HFFc6 (cell line): Measurements from ENCODE around the gene RIN2. TPM values are rescaled to one million over a fixed set of nuclear protein-coding genes. Genes with fewer than 3 reads are reported as not detected.
A peak's percentile ranks its signal among the peaks of the same experiment; 100 is the strongest.

Experiments
- DNase-seq: peaks from one replicate; pipeline ENCODE4 v3.0.0-alpha.2; 2018
- H3K27ac Mint-ChIP-seq: 2 replicates; pipeline ENCODE4 v1.8.0; 2020; ENCODE audit warnings: mild to moderate bottlenecking, mixed read lengths
- H3K27me3 Mint-ChIP-seq: 2 replicates; pipeline ENCODE4 v1.8.0; 2021; ENCODE audit warnings: mild to moderate bottlenecking, moderate library complexity, mixed read lengths; ENCODE audit not compliant: insufficient read depth
- H3K36me3 Mint-ChIP-seq: 2 replicates; pipeline ENCODE4 v1.8.0; 2021; ENCODE audit warnings: low read depth, mixed read lengths
- H3K4me1 Mint-ChIP-seq: 2 replicates; pipeline ENCODE4 v1.8.0; 2020; ENCODE audit warnings: low read depth, mixed read lengths
- H3K4me3 Mint-ChIP-seq: 2 replicates; pipeline ENCODE4 v1.8.0; 2020; ENCODE audit warnings: mild to moderate bottlenecking, moderate library complexity, mixed read lengths
- H3K9me3 Mint-ChIP-seq: 2 replicates; pipeline ENCODE4 v1.8.0; 2020; ENCODE audit warnings: mild to moderate bottlenecking, mixed read lengths
- CTCF ChIP-seq: fragments of 200-600 bp; sonication (generic); IDR thresholded peaks from 2 replicates; pipeline ENCODE4 v1.5.0; 2021; ENCODE audit warnings: antibody characterized with exemption, mild to moderate bottlenecking
- total RNA-seq, 6 experiments: library from RNA; stranded (reverse); fragmentation: NEBNext Ultra II Directional; extraction: Animal tissue kit (Norgen Biotek cat#: 25700); gene quantifications; 2 replicates in 1 of 6; 3 replicates in 5 of 6; pipeline ENCODE4 v1.2.3, GENCODE V29; 2021

RIN2 gene
- total RNA-seq, 6 experiments from 2014 or later: 41.0 to 44.0 (median 43.5) TPM

DNA sequence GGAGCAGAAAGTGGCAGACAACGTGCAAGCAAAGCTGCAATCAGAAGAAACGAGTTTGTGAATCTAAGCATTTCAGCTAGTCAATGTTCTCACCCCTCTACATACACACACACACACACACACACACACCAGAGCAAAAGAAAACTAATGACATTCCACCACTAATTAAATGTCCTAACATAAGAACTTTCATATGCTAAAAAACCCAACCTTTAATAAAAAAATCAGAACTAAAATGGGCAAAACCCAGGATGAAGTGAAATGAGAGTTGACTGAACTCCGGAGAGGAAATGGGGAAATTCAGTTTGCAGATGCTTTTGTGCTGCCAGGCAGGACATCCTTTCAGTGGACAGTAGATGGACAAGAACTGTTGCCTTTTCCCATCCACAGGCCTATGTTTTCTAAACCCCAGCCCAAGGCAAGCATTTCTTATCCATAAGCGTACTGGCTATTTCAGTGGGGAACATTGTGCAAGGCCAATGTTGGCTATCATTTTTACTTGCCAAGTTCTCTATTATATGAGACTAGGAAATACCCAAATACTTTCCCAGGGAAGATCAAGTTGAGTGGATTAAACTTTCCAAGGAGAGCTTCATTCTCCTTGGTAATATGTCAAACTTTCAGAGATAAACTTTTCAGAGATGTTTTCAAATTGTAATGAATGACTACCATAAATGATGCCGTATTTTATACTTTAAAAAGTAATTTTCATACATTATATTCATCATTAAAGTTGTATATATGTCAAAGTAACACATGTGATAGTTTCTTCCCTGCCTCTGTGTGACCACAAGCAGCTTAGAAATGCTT is 27.3 kb downstream of the RIN2 start:
- peaks cover 12% of the 10 kb centered on the region for H3K9me3 Mint-ChIP-seq
- peak; percentile 34; the same call in 1 of the 2 replicates for TF ChIP-seq CTCF
- H3K27ac Mint-ChIP-seq: peak overlapping the region; percentile 90
- H3K36me3 Mint-ChIP-seq: peaks cover 16% of the 10 kb centered on the region
- H3K27me3 Mint-ChIP-seq: peaks cover 3% of the 10 kb centered on the region
- DNase-seq: no peak
- peak overlapping the region; percentile 81 for H3K4me3 Mint-ChIP-seq
- H3K4me1 Mint-ChIP-seq: peaks cover 60% of the 10 kb centered on the region

DNA sequence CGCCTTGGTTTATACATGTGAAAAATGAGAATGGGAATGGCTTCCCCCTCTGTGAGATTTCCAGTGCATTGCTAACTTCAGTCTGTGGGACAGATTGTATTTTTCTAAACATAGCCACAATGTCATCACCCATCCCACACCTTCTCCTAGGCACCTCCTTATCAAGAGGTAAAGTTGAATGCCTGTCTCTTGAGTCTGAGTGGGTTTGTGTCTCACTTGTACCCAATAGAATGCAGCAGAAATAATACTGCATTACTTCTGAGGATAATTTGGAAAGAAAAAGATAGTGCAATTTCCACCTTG is 27.9 kb downstream of the RIN2 start:
- H3K4me3 Mint-ChIP-seq: peak overlapping the region; percentile 48
- H3K27me3 Mint-ChIP-seq: peaks cover 3% of the 10 kb centered on the region
- peak overlapping the region; percentile 88 for H3K27ac Mint-ChIP-seq
- DNase-seq: no peak
- peaks cover 12% of the 10 kb centered on the region for H3K9me3 Mint-ChIP-seq
- peaks cover 60% of the 10 kb centered on the region for H3K4me1 Mint-ChIP-seq
- TF ChIP-seq CTCF: no peak
- H3K36me3 Mint-ChIP-seq: peaks cover 16% of the 10 kb centered on the region

DNA sequence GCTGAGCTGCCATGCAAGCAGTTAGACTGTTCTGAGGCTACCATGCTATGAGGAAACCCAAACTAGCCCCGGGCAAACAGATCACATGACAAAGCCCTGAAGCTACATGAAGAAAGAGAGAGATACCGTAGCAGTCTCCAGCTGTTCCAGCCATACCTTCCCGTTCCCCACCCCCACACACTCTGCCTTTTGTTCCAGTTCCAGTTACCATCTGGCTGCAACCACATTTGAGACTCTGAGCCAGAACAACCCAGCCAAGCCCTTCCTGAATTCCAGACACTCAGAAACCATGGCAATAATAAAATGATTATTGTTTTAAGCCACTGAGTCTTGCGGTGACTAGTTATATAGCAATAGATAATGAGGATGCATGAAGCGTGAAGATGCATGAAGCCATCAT is 28.3 kb downstream of the RIN2 start:
- H3K36me3 Mint-ChIP-seq: peaks cover 16% of the 10 kb centered on the region
- peak; percentile 81 for DNase-seq
- H3K27me3 Mint-ChIP-seq: peaks cover 3% of the 10 kb centered on the region
- peaks cover 12% of the 10 kb centered on the region for H3K9me3 Mint-ChIP-seq
- H3K27ac Mint-ChIP-seq: peak overlapping the region; percentile 88
- TF ChIP-seq CTCF: no peak
- H3K4me1 Mint-ChIP-seq: peaks cover 60% of the 10 kb centered on the region
- peak overlapping the region; percentile 48 for H3K4me3 Mint-ChIP-seq

- Mint-ChIP-seq H3K4me1 (peaks cover 60% of the 10 kb centered on the region), H3K9me3 (peaks cover 12% of the 10 kb centered on the region), H3K27ac (peak overlapping the region; percentile 25; the same call in 1 of the 2 replicates), H3K4me3 (no peak overlapping the region), H3K36me3 (peaks cover 21% of the 10 kb centered on the region), H3K27me3 (peaks cover 3% of the 10 kb centered on the region)
- DNase-seq: no peak
- no peak for TF ChIP-seq CTCF
These were observed 29.3 kb downstream of the RIN2 start for GRCh38 chr20:19787366-19787765.

- no peak for DNase-seq
These were observed 31.0 kb downstream of the RIN2 start for GRCh38 chr20:19789009-19789408.

More at GRCh38 chr20:19789009-19789408, 31.0 kb downstream of the RIN2 start:
- H3K27ac Mint-ChIP-seq: no peak overlapping the region
- H3K9me3 Mint-ChIP-seq: peaks cover 12% of the 10 kb centered on the region
- peak; percentile 37 for TF ChIP-seq CTCF
- H3K27me3 Mint-ChIP-seq: peaks cover 3% of the 10 kb centered on the region
- H3K4me1 Mint-ChIP-seq: peaks cover 44% of the 10 kb centered on the region
- H3K36me3 Mint-ChIP-seq: peaks cover 22% of the 10 kb centered on the region
- no peak overlapping the region for H3K4me3 Mint-ChIP-seq
